ENCODE data around the gene FANK1. TPM values are rescaled to one million over a fixed set of nuclear protein-coding genes. Genes with fewer than 3 reads are reported as not detected.

Gene FANK1
- total and polyA plus RNA-seq, 2 experiments from 2014 or later, result 11.5 to 19.2 TPM

DNA sequence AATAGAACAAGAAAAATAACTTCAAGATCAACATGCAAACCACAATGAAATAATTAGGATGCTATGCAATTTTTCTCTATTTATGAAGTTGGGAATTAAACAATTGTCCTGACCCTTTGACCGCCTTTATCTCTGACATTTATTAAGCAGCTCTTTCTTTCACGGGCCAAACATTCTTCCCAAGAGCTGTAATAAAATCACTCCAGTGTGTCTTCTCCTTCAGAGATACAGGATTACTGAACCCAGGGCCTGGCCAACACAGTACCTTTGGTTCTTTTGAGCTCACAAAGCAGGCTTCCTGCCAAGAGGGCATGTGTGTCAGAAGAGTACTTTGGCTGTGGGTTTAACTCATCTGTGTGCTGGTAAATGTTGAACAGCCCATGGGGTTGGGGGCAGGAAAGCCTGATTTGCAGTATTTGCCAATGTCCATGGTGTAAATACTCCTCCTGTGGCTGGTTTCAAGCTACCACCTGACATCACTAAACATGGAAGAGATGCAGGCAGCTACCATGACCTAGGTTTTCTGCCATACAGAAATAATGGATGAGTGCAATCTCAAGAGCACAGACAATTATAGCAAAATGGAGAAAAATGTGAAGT is 121.7 kb downstream of the FANK1 start:
- no peaks in the 10 kb centered on the region for H3K9me3 ChIP-seq (ENCODE audit: low read depth)
- H3K4me1 ChIP-seq (ENCODE audit: low read depth), result no peaks in the 10 kb centered on the region
- H3K4me3 ChIP-seq, result no peak overlapping the region
- no peaks in the 10 kb centered on the region for H3K36me3 ChIP-seq
- no peak overlapping the region for H3K27ac ChIP-seq
- H3K27me3 ChIP-seq, result no peaks in the 10 kb centered on the region
- DNase-seq (ENCODE audit: low read depth in 1 of 2, low spot score in 1 of 2), result peak in 1 of 2 donors; percentile 69
- no peak for TF ChIP-seq CTCF (IDR thresholded peaks at IDR 0.05; ENCODE audit: low read depth, low read length)

DNA sequence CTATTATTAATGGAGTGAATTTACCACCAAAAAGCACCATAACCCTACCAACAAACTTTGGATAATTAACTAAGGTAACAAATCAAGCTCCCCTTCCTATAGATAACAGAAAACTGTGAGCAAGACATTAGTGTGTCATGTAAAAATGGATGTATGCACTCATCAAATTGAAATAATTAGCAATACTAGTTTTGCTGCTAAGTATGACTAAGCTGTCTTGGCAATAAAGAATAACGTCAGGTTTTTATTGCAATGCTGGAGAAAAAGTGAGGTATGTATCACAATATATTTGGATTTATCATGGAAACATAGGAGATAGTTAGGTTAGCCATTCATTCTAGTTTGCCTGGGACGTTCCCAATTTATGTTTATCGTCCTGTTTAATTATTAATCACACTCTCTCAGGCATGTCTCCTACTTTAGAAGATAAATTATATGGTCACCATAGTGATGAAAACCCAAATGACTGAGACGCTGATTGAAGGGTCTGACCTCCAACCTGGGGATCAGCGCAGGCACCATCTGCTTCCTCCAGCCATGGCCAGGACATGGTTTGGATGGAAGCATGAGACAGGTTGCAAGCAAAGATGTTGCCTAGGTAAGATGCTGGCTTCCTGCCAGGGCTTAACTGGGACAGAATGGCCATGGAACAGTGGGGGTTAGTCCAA is 125.6 kb downstream of the FANK1 start:
- H3K27ac ChIP-seq, result no peak overlapping the region
- no peak overlapping the region for H3K4me3 ChIP-seq
- DNase-seq (ENCODE audit: low read depth in 1 of 2, low spot score in 1 of 2), result no peak
- no peaks in the 10 kb centered on the region for H3K9me3 ChIP-seq (ENCODE audit: low read depth)
- no peaks in the 10 kb centered on the region for H3K36me3 ChIP-seq
- H3K27me3 ChIP-seq, result no peaks in the 10 kb centered on the region
- no peak for TF ChIP-seq CTCF (IDR thresholded peaks at IDR 0.05; ENCODE audit: low read depth, low read length)
- no peaks in the 10 kb centered on the region for H3K4me1 ChIP-seq (ENCODE audit: low read depth)

GRCh38 chr10:126022841-126023240 is 126.5 kb downstream of the FANK1 start:
- no peaks in the 10 kb centered on the region for H3K36me3 ChIP-seq
- no peak overlapping the region for H3K27ac ChIP-seq
- no peaks in the 10 kb centered on the region for H3K9me3 ChIP-seq (ENCODE audit: low read depth)
- no peak for TF ChIP-seq CTCF (IDR thresholded peaks at IDR 0.05; ENCODE audit: low read depth, low read length)
- DNase-seq (ENCODE audit: low read depth in 1 of 2, low spot score in 1 of 2), result no peak
- no peaks in the 10 kb centered on the region for H3K27me3 ChIP-seq
- H3K4me3 ChIP-seq, result no peak overlapping the region
- H3K4me1 ChIP-seq (ENCODE audit: low read depth), result no peaks in the 10 kb centered on the region

- Histone ChIP-seq H3K27ac (no peak overlapping the region), H3K4me1 (ENCODE audit: low read depth) (no peaks in the 10 kb centered on the region), H3K4me3 (no peak overlapping the region), H3K36me3 (no peaks in the 10 kb centered on the region), H3K27me3 (no peaks in the 10 kb centered on the region), H3K9me3 (ENCODE audit: low read depth) (no peaks in the 10 kb centered on the region)
- no peak for TF ChIP-seq CTCF (IDR thresholded peaks at IDR 0.05; ENCODE audit: low read depth, low read length)
- DNase-seq (ENCODE audit: low read depth in 1 of 2, low spot score in 1 of 2), result no peak
Measured at GRCh38 chr10:126027692-126028091, 131.3 kb downstream of the FANK1 start.

GRCh38 chr10:126029999-126030398 is 133.6 kb downstream of the FANK1 start:
- no peaks in the 10 kb centered on the region for H3K36me3 ChIP-seq
- no peaks in the 10 kb centered on the region for H3K4me1 ChIP-seq (ENCODE audit: low read depth)
- H3K9me3 ChIP-seq (ENCODE audit: low read depth), result no peaks in the 10 kb centered on the region
- no peak for DNase-seq (ENCODE audit: low read depth in 1 of 2, low spot score in 1 of 2)
- no peak overlapping the region for H3K4me3 ChIP-seq
- H3K27me3 ChIP-seq, result no peaks in the 10 kb centered on the region
- TF ChIP-seq CTCF (IDR thresholded peaks at IDR 0.05; ENCODE audit: low read depth, low read length), result no peak
- no peak overlapping the region for H3K27ac ChIP-seq

Measured in cardiac muscle cell (in vitro differentiated cells and primary cell).